Stimulated activated CD8-positive, alpha-beta memory T cell treated with anti-CD3 and anti-CD28 coated beads, Interleukin-4, amount 100 ng/mL, for 24 hours (primary cell): ENCODE data around the gene STIM2.
"Not testable (repeated sequence)": the region's sequence is repeated elsewhere in the genome, so short reads cannot be mapped to it uniquely, and the experiment has no call there.

Experiments
- DNase-seq: peaks from one replicate; pipeline ENCODE4 v3.0.0-alpha.2; 2020; ENCODE audit warnings: low read depth

The STIM2 gene

GRCh38 chr4:26860157-26860921, at the start of gene STIM2:
Gene STIM2 (plus strand): TSS chr4:26860841.
- peak; percentile 96 for DNase-seq

GRCh38 chr4:26811571-26811970, 49.1 kb upstream of the STIM2 start:
- not testable (repeated sequence) for DNase-seq

- no peak for DNase-seq
These were observed 48.5 kb upstream of the STIM2 start for GRCh38 chr4:26812049-26812714.

- no peak for DNase-seq
These were observed 46.9 kb upstream of the STIM2 start for GRCh38 chr4:26813698-26814097.

- no peak for DNase-seq
These were observed 45.4 kb upstream of the STIM2 start for GRCh38 chr4:26815199-26815598.

GRCh38 chr4:26815706-26816105, 44.9 kb upstream of the STIM2 start:
- no peak for DNase-seq

GRCh38 chr4:26819026-26819425, 41.6 kb upstream of the STIM2 start:
- no peak for DNase-seq

GRCh38 chr4:26819478-26820095, 41.1 kb upstream of the STIM2 start:
- DNase-seq: no peak

- no peak for DNase-seq
These were observed 40.3 kb upstream of the STIM2 start for GRCh38 chr4:26820346-26820745.

GRCh38 chr4:26821031-26821430, 39.6 kb upstream of the STIM2 start:
- DNase-seq: no peak

- DNase-seq: no peak
These were observed 38.8 kb upstream of the STIM2 start for GRCh38 chr4:26821677-26822503.

- no peak for DNase-seq
These were observed 38.1 kb upstream of the STIM2 start for GRCh38 chr4:26822546-26822945.

GRCh38 chr4:26822974-26823373, 37.7 kb upstream of the STIM2 start:
- not testable (repeated sequence) for DNase-seq

- no peak for DNase-seq
These were observed 37.1 kb upstream of the STIM2 start for GRCh38 chr4:26823583-26823982.

GRCh38 chr4:26824667-26825066, 36.0 kb upstream of the STIM2 start:
- no peak for DNase-seq

GRCh38 chr4:26826721-26827120, 33.9 kb upstream of the STIM2 start:
- DNase-seq: no peak

- DNase-seq: not testable (repeated sequence)
These were observed 33.3 kb upstream of the STIM2 start for GRCh38 chr4:26827336-26827735.

- no peak for DNase-seq
These were observed 32.8 kb upstream of the STIM2 start for GRCh38 chr4:26827798-26828197.

GRCh38 chr4:26829018-26829417, 31.6 kb upstream of the STIM2 start:
- no peak for DNase-seq

GRCh38 chr4:26830033-26830432, 30.6 kb upstream of the STIM2 start:
- no peak for DNase-seq

- DNase-seq: no peak
These were observed 29.9 kb upstream of the STIM2 start for GRCh38 chr4:26830701-26831100.

- DNase-seq: no peak
These were observed 24.1 kb upstream of the STIM2 start for GRCh38 chr4:26836539-26836938.
